Fibroblast of villous mesenchyme (primary cell): ENCODE data around the gene GNAI3. TPM values are rescaled to one million over a fixed set of nuclear protein-coding genes. Genes with fewer than 3 reads are reported as not detected.

Experiments
- DNase-seq: peaks from one replicate; pipeline ENCODE4 v3.0.0-alpha.2; 2010; ENCODE audit warnings: low read depth
- H3K4me3 ChIP-seq: 2 replicates; pipeline ENCODE4 v1.5.1; 2011; ENCODE audit warnings: low read depth, mild to moderate bottlenecking, low read length
- total RNA-seq: library from RNA; depleted of rRNA; stranded (reverse); fragments of >200 nt; gene quantifications from 2 replicates; pipeline ENCODE4 v1.2.3, GENCODE V29; 2012
- TF ChIP-seq, protein P1 (sequence below): IDR thresholded peaks from 2 replicates; pipeline ENCODE4 v1.5.1; 2012; ENCODE audit warnings: low read depth, mild to moderate bottlenecking, low read length; ENCODE audit not compliant: insufficient read depth

The GNAI3 gene
- total RNA-seq, 1 donor, result 17.3 TPM

DNA sequence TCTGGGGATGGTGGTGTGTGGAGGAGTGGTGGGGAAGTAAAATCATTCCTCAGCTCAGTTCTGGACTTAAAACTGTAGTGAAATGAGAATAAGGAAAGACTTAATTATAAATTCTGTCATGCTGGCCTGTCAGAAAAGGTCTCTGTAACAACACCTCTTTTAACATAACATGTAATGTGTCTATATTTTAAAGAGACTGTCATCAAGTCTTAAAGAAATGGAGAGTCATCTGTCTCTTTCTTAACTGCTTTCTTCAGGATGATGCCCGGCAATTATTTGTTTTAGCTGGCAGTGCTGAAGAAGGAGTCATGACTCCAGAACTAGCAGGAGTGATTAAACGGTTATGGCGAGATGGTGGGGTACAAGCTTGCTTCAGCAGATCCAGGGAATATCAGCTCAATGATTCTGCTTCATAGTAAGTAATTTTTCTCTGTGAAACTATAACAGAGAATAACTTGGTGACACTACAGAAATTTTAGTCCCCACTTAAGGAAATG, 30.6 kb downstream of the GNAI3 start:
- DNase-seq, result no peak
- no peak overlapping the region for H3K4me3 ChIP-seq
- TF ChIP-seq, protein P1, sequence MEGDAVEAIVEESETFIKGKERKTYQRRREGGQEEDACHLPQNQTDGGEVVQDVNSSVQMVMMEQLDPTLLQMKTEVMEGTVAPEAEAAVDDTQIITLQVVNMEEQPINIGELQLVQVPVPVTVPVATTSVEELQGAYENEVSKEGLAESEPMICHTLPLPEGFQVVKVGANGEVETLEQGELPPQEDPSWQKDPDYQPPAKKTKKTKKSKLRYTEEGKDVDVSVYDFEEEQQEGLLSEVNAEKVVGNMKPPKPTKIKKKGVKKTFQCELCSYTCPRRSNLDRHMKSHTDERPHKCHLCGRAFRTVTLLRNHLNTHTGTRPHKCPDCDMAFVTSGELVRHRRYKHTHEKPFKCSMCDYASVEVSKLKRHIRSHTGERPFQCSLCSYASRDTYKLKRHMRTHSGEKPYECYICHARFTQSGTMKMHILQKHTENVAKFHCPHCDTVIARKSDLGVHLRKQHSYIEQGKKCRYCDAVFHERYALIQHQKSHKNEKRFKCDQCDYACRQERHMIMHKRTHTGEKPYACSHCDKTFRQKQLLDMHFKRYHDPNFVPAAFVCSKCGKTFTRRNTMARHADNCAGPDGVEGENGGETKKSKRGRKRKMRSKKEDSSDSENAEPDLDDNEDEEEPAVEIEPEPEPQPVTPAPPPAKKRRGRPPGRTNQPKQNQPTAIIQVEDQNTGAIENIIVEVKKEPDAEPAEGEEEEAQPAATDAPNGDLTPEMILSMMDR, result no peak

DNA sequence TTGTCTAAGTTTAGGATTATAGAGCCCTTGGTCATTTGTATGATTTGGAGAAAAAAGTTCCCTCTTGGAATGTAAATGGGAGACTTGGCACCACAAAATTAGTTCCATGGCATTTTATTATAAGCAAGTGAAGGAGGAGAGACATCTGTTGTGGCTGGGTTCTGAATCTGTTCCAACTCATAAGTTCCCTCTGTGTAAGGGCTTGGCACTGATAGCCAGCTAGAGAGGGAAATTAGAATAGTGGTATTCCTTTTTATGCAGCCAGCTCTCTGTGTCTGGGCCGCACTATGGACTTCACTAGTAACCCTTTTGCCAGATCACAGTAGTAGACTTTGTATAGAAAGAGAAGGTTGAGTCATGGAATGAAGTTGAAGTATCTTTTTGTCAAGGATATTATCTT, 31.1 kb downstream of the GNAI3 start:
- DNase-seq, result no peak
- TF ChIP-seq, protein P1, result no peak
- no peak overlapping the region for H3K4me3 ChIP-seq

DNA sequence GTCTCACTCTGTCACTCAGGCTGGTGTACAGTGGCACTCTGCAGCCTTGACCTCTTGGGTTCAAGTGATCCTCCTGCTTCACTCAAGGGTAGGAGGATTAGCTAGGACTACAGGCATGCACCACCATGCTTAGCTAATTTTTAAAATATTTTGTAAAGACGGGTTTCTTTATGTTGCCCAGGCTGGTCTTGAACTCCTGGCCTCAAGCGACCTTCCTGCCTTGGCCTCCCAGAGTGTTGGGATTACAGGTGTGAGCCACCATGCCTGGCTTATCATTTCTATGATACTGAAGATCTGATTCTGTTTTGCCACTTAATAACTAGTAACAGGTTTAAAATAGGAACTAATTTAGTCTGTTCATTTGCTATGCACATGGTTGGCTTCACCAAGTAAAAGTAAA, 33.6 kb downstream of the GNAI3 start:
- no peak overlapping the region for H3K4me3 ChIP-seq
- TF ChIP-seq, protein P1, result no peak
- DNase-seq, result no peak

- TF ChIP-seq, protein P1, result no peak
- no peak overlapping the region for H3K4me3 ChIP-seq
- no peak for DNase-seq
These were observed 36.4 kb downstream of the GNAI3 start for GRCh38 chr1:109584766-109585165.

GRCh38 chr1:109586055-109586454, 37.6 kb downstream of the GNAI3 start:
- no peak overlapping the region for H3K4me3 ChIP-seq
- TF ChIP-seq, protein P1, result no peak
- DNase-seq, result no peak

DNA sequence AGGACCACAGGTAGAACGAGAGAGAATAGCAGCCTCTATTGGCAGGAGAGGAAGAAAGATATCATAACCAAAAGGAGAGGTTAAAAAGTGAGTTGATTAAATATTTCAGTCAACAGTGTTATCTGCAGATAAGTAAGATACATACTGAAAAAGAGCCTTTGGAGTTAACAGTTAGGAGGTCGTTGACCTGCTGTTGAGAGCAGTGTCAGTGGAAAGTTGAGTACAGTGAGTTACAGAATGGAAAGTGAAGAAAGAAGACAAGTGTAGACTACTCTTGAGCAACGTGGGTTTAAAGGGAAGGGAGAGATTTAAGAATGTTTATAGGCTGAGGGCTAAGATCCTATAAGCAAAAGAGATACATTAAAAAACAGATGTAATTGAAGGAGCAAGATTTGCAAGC, 40.8 kb downstream of the GNAI3 start:
- H3K4me3 ChIP-seq, result no peak overlapping the region
- TF ChIP-seq, protein P1, result no peak
- DNase-seq, result no peak

DNA sequence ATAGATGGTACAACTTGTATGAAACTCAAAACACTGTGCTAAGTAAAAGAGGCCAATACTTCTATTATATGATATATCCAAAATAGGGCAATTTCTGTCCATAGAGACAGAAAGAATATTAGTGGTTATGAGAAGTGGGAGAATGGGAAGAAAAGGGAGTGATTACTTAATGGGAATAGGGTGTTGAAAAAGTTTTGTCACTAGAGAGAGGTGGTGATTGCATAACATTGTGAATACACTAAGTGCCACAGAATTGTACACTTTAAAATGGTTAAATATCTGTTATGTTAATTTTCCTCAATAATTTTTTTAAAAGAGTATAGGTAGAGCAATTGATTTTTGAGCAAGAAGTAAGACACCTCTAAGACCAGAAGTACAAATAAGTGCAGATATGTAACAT, 41.3 kb downstream of the GNAI3 start:
- H3K4me3 ChIP-seq, result no peak overlapping the region
- TF ChIP-seq, protein P1, result no peak
- DNase-seq, result no peak
